ENCODE measurements around the gene OR4C16. TPM values are rescaled to one million over a fixed set of nuclear protein-coding genes. Genes with fewer than 3 reads are reported as not detected.

Gene OR4C16
- total RNA-seq, 1 experiment from 2014 or later: not detected

GRCh38 chr11:55607545-55607944 lies 35.6 kb downstream of the OR4C16 start, which contains the start of gene OR4C11:
Gene OR4C11 (minus strand): TSS chr11:55607645. CDS start chr11:55604373, 3,272 bp downstream.
- Histone ChIP-seq H2BK15ac (ENCODE audit: low read depth, low read length) (no peak within 1 kb of the TSS), H3K18ac (ENCODE audit: insufficient read length, low read depth, low read length) (no peak within 1 kb of the TSS), H3K23me2 (ENCODE audit: insufficient read length, low read depth, low read length, poor library complexity, severe bottlenecking) (no peaks in the 10 kb centered on the region), H3K23ac (ENCODE audit: insufficient read length, low read depth, low read length) (no peak within 1 kb of the TSS), H2AK5ac (ENCODE audit: insufficient read length, low read length) (no peak within 1 kb of the TSS), H4K8ac (replicated peaks; ENCODE audit: insufficient read length, low read depth, low read length) (no peak within 1 kb of the TSS), H3K4me2 (ENCODE audit: insufficient read depth, insufficient read length, low read length) (no peak within 1 kb of the TSS), H2BK20ac (ENCODE audit: low read depth, low read length, poor library complexity, severe bottlenecking) (no peak within 1 kb of the TSS), H3K79me2 (ENCODE audit: insufficient read depth, low read length) (no peaks in the 10 kb centered on the region), H3K9ac (ENCODE audit: extremely low read depth, insufficient read length, low read length) (no peak within 1 kb of the TSS), H3K27ac (ENCODE audit: insufficient read length, low read depth, low read length) (no peak within 1 kb of the TSS), H3K56ac (ENCODE audit: insufficient read length, low read depth, low read length) (no peak within 1 kb of the TSS), H4K20me1 (ENCODE audit: control insufficient read depth, insufficient read depth, insufficient read length) (no peaks in the 10 kb centered on the region), H3K4ac (ENCODE audit: low read depth, low read length) (no peak within 1 kb of the TSS), H3K27me3 (ENCODE audit: insufficient read depth, low read length) (no peaks in the 10 kb centered on the region), H3K9me3 (ENCODE audit: control insufficient read depth, low read depth, low read length) (peaks cover 17% of the 10 kb centered on the region), H2BK120ac (ENCODE audit: low read depth, low read length, poor library complexity, severe bottlenecking) (no peak within 1 kb of the TSS), H4K91ac (ENCODE audit: insufficient read length, low read depth, low read length) (no peak within 1 kb of the TSS), H3K4me1 (ENCODE audit: insufficient read depth, low read length) (no peaks in the 10 kb centered on the region), H3K79me1 (ENCODE audit: insufficient read depth, low read depth, low read length, poor library complexity, severe bottlenecking) (no peaks in the 10 kb centered on the region), H3K14ac (ENCODE audit: insufficient read depth, low read length) (no peak within 1 kb of the TSS), H4K5ac (ENCODE audit: insufficient read length, low read depth, low read length) (no peak within 1 kb of the TSS), H2BK12ac (ENCODE audit: insufficient read length, low read depth, low read length) (no peak within 1 kb of the TSS), H3T11ph (ENCODE audit: low read length) (no peak within 1 kb of the TSS), H2BK5ac (ENCODE audit: insufficient read length, low read length) (no peak within 1 kb of the TSS), H2AFZ (ENCODE audit: low read length) (no peak within 1 kb of the TSS)
- Mint-ChIP-seq H3K36me3 (ENCODE audit: insufficient read depth in 1 of 3, low read depth in 3 of 3) (no peaks in the 10 kb centered on the region; a peak in 1 of 7 replicates), H3K27ac (no peak within 1 kb of the TSS), H3K4me1 (no peaks in the 10 kb centered on the region), H3K9me3 (peaks cover 47 to 58% of the 10 kb centered on the region in 2 experiments), H3K27me3 (ENCODE audit: low read depth) (no peaks in the 10 kb centered on the region), H3K4me3 (no peak within 1 kb of the TSS)
- DNase-seq: no peak
- no CpG with 5 or more reads among the region's 2 CpGs for WGBS (ENCODE audit: extremely low coverage, insufficient read length, low lambda C conversion rate)
- TF ChIP-seq CTCF (conservative IDR thresholded peaks at IDR 0.05): no peak

Other genes with a start within 250 kb of the OR4C16 start
- not detected in 2 replicates for gene OR4A16, start 228.9 kb upstream of the OR4C16 start, total RNA-seq (2021)
- not detected in 2 replicates for gene OR4A15, start 204.2 kb upstream of the OR4C16 start, total RNA-seq (2021)
- gene OR4C15, start 17.7 kb upstream of the OR4C16 start, total RNA-seq (2021): not detected in 2 replicates
- gene OR4C11, start 35.5 kb downstream of the OR4C16 start, total RNA-seq (2021): not detected in 2 replicates
- not detected in 2 replicates for gene OR4P4, start 63.0 kb downstream of the OR4C16 start, total RNA-seq (2021)
- gene OR4S2, start 76.2 kb downstream of the OR4C16 start, total RNA-seq (2021): not detected in 2 replicates
- not detected in 2 replicates for gene OR4C6, start 90.1 kb downstream of the OR4C16 start, total RNA-seq (2021)
- not detected in 2 replicates for gene OR5D13, start 201.3 kb downstream of the OR4C16 start, total RNA-seq (2021)
- not detected in 2 replicates for gene OR5D14, start 223.4 kb downstream of the OR4C16 start, total RNA-seq (2021)
- gene OR5L1, start 239.2 kb downstream of the OR4C16 start, total RNA-seq (2021): not detected in 2 replicates
- gene OR5D18, start 247.5 kb downstream of the OR4C16 start, total RNA-seq (2021): not detected in 2 replicates

Measured in H9 (cell line).